Vagina (tissue), 2 donors: ENCODE measurements around the gene ITLN1. TPM values are rescaled to one million over a fixed set of nuclear protein-coding genes. Genes with fewer than 3 reads are reported as not detected.
A peak's percentile ranks its signal among the peaks of the same experiment; 100 is the strongest.

Source experiments
- DNase-seq, 2 donors: peaks; one replicate each; pipeline ENCODE4 v3.0.0-alpha.2; 2017; ENCODE audit errors: extremely low spot score in 2 of 2
- H3K27ac ChIP-seq: fragments of 200-600 bp; sonication (generic); one replicate; pipeline ENCODE4 v1.5.1; 2019
- H3K27me3 ChIP-seq: fragments of 200-600 bp; sonication (generic); one replicate; pipeline ENCODE4 v1.5.1; 2019
- H3K36me3 ChIP-seq, 2 donors: fragments of 200-600 bp; sonication (generic); one replicate each; pipeline ENCODE4 v1.5.1; 2017 to 2019
- H3K4me1 ChIP-seq: fragments of 200-600 bp; sonication (generic); one replicate; pipeline ENCODE4 v1.5.1; 2019
- H3K4me3 ChIP-seq, 2 donors: fragments of 200-600 bp; sonication (generic); 1 replicate in 1 of 2; 2 replicates in 1 of 2; pipeline ENCODE4 v1.5.1; 2016 to 2019
- H3K9me3 ChIP-seq: fragments of 200-600 bp; sonication (generic); one replicate; pipeline ENCODE4 v1.5.1; 2019
- POLR2A ChIP-seq, 2 donors: fragments of 450-650 bp; IDR thresholded peaks; one replicate each; pipeline ENCODE4 v1.6.1; 2017; ENCODE audit warnings: antibody characterized with exemption in 2 of 2, mild to moderate bottlenecking in 2 of 2, moderate library complexity in 2 of 2
- POLR2AphosphoS5 ChIP-seq, 2 donors: sonication (generic); formaldehyde crosslinking; IDR thresholded peaks; one replicate each; pipeline ENCODE4 v1.9.0; 2017; ENCODE audit warnings: antibody characterized with exemption in 2 of 2, mild to moderate bottlenecking in 2 of 2, low read depth in 1 of 2; ENCODE audit not compliant: insufficient read depth in 1 of 2
- intact Hi-C: fragments of 100-400 bp; cut with DNase I; formaldehyde crosslinking; loops from one replicate; pipeline ENCODE4 v1.15.1; 2023
- total RNA-seq: library from RNA; depleted of rRNA; stranded (reverse); fragments of >200 nt; gene quantifications from one replicate; pipeline ENCODE4 v1.2.3, GENCODE V29; 2016
- TF ChIP-seq, protein P1 (sequence below), 3 experiments: fragments of 450-650 bp in 2 of 3; fragments of 200-600 bp in 1 of 3; sonication (generic) in 1 of 3; IDR thresholded peaks; one replicate each; pipeline ENCODE4 v1.5.1; 2017 to 2019; ENCODE audit warnings: antibody characterized with exemption in 3 of 3, mild to moderate bottlenecking in 2 of 3, moderate library complexity in 2 of 3

Gene ITLN1
- total RNA-seq, 1 donor from 2014 or later: 1.5 TPM

DNA sequence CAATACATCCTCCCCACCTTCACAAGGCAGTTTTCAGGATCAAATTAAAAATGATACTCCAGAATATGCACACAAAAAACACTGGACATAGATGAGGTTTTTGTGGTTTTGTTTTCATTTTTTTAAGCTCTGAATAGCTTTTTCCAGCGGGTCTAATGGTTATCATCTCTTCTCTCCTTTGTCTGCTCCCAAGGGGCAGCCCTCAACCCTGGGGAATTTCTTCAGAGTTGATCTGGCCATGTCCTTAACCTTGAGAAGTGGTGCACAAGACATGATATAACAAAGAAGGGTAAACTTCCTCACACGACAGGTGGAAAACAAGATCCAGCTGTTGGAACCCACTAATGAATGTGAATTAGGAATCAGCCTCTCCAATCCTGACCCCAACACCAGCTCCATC, 20.8 kb downstream of the ITLN1 start:
- H3K27ac ChIP-seq: no peak overlapping the region
- H3K9me3 ChIP-seq: no peaks in the 10 kb centered on the region
- H3K4me1 ChIP-seq: no peaks in the 10 kb centered on the region
- intact Hi-C loops: no loop called here
- no peak overlapping the region for H3K4me3 ChIP-seq
- no peaks in the 10 kb centered on the region for H3K36me3 ChIP-seq
- no peak for DNase-seq
- H3K27me3 ChIP-seq: no peaks in the 10 kb centered on the region
- TF ChIP-seq POLR2A (IDR thresholded peaks at IDR 0.05): no peak
- no peak for TF ChIP-seq POLR2AphosphoS5 (IDR thresholded peaks at IDR 0.05; ENCODE audit: insufficient read depth in 1 of 2, low read depth in 1 of 2)
- TF ChIP-seq, protein P1, sequence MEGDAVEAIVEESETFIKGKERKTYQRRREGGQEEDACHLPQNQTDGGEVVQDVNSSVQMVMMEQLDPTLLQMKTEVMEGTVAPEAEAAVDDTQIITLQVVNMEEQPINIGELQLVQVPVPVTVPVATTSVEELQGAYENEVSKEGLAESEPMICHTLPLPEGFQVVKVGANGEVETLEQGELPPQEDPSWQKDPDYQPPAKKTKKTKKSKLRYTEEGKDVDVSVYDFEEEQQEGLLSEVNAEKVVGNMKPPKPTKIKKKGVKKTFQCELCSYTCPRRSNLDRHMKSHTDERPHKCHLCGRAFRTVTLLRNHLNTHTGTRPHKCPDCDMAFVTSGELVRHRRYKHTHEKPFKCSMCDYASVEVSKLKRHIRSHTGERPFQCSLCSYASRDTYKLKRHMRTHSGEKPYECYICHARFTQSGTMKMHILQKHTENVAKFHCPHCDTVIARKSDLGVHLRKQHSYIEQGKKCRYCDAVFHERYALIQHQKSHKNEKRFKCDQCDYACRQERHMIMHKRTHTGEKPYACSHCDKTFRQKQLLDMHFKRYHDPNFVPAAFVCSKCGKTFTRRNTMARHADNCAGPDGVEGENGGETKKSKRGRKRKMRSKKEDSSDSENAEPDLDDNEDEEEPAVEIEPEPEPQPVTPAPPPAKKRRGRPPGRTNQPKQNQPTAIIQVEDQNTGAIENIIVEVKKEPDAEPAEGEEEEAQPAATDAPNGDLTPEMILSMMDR (IDR thresholded peaks at IDR 0.05): no peak

DNA sequence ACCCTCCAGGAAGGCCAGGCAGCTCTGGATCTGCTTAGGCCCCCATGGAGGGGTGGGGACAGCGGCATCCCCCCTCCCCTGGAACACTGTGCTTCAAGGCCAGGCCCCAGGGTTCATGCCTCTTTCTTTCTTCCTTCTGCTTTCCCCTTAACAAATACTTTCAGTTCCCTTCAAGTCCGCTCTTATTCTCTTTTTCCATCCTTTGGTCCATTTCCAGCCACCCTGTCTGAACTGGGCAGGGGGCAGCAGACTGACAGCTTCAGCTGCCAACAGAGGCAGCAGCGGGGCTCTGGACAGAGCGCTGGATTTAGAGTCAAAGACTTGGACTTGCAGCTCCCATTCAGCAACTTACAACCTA, 21.2 kb downstream of the ITLN1 start:
- Histone ChIP-seq H3K36me3 (no peaks in the 10 kb centered on the region), H3K4me1 (no peaks in the 10 kb centered on the region), H3K4me3 (no peak overlapping the region), H3K9me3 (no peaks in the 10 kb centered on the region), H3K27ac (no peak overlapping the region), H3K27me3 (no peaks in the 10 kb centered on the region)
- peak in 1 of 2 donors; percentile 70 for DNase-seq
- TF ChIP-seq, protein P1 (IDR thresholded peaks at IDR 0.05): no peak
- TF ChIP-seq POLR2AphosphoS5 (IDR thresholded peaks at IDR 0.05; ENCODE audit: insufficient read depth in 1 of 2, low read depth in 1 of 2): no peak
- TF ChIP-seq POLR2A (IDR thresholded peaks at IDR 0.05): no peak
- intact Hi-C loops: no loop called here

DNA sequence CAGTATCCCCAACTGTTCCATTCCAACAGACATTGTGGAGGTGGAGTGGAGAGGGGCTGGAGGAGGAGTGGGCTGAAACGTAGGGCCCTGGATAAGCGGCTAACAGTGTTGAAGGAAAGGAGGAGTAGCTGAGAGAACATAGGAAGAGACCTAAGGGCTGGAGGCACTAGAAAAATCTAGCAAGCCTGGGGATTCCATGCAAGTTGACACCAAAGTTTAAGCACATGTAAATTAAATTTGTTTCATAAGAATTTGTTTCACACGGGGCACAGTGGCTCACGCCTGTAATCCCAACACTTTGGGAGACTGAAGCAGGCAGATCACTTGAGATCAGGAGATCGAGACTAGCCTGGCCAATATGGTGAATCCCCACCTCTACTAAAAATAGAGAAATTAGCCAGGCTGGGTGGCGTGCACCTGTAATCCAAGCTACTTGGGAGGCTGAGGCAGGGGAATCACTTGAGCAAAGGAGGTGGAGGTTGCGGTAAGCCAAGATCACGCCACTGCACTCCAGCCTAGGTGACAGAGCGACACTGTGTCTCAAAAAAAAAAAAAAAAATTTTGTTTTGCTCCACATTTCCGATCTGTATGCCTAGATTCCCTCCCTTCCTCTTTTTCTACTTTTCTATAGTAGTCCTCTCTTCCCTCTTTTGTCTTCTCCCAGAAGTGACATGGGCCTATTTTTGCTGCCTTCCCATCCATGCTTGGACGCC, 21.8 kb downstream of the ITLN1 start:
- Histone ChIP-seq H3K4me3 (no peak overlapping the region), H3K9me3 (no peaks in the 10 kb centered on the region), H3K27ac (no peak overlapping the region), H3K27me3 (no peaks in the 10 kb centered on the region), H3K36me3 (no peaks in the 10 kb centered on the region), H3K4me1 (no peaks in the 10 kb centered on the region)
- DNase-seq: no peak
- intact Hi-C loops: no loop called here
- TF ChIP-seq, protein P1 (IDR thresholded peaks at IDR 0.05): no peak
- TF ChIP-seq POLR2AphosphoS5 (IDR thresholded peaks at IDR 0.05; ENCODE audit: insufficient read depth in 1 of 2, low read depth in 1 of 2): no peak
- no peak for TF ChIP-seq POLR2A (IDR thresholded peaks at IDR 0.05)

DNA sequence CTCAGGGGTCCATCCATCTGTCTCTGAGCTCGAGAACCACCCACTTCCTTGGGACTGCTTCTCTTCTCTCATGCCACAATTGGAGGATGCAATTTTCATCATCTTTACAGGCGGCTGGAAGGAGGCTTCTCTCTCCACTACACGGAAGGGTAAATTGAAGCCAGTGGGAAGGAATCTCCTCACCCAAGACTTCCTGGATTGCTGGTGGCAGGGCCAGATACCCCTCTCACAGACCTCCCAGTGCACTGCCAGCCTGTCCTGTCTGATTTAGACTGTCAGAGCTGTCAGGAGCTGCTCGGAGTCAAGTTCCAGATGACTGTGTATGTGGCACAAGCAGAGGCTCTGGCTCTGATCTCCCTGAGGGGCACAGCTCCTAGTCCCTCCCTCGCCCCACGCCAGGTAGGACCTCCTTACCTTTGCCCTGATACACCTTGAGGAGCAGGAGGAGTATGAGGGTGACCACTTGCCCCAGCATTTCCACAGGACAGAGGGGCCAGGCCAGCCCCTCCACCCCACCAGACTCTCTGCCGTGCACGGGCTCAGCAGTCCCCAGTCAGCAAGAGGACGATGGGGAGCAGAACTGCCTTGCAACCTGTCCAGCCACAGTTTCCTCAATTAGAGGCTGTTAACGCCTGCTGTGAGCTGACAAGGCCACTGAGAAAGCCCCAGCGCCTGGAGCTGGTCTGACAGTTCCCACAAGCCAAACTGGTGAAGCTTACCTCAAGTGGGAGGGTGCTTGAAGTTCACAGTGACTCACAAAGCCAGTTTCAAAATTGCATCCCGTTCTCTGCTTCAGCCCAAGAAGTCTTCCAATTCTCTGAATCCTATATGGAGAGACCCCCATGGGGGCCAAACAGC, 22.5 kb downstream of the ITLN1 start, which contains the start of gene CD244:
Gene CD244, minus strand, starts transcription at position 685 of the 858 bp plus-strand sequence. Its CDS starts 210 bp downstream, at position 475.
- peak in 1 of 2 donors; percentile 79 for DNase-seq
- H3K27ac ChIP-seq: no peak within 1 kb of the TSS

More for the DNA sequence above, 22.5 kb downstream of the ITLN1 start, which contains the start of gene CD244:
- TF ChIP-seq POLR2AphosphoS5 (IDR thresholded peaks at IDR 0.05; ENCODE audit: insufficient read depth in 1 of 2, low read depth in 1 of 2): no peak
- no peak for TF ChIP-seq POLR2A (IDR thresholded peaks at IDR 0.05)
- TF ChIP-seq, protein P1 (IDR thresholded peaks at IDR 0.05): no peak
- Histone ChIP-seq H3K9me3 (no peaks in the 10 kb centered on the region), H3K4me3 (peak within 1 kb of the TSS in 1 of 2 donors; percentile 7), H3K4me1 (no peaks in the 10 kb centered on the region), H3K27me3 (no peaks in the 10 kb centered on the region), H3K36me3 (no peaks in the 10 kb centered on the region)
- intact Hi-C loops: no loop called here
